Keratinocyte (primary cell): ENCODE results near the gene APOA4.

ENCODE experiments used
- EZH2 ChIP-seq: IDR thresholded peaks from one replicate; pipeline ENCODE4 v1.6.1; 2012; ENCODE audit warnings: inconsistent platforms, mild to moderate bottlenecking, low read length, moderate library complexity
- TF ChIP-seq, protein P1 (sequence below), 3 experiments: IDR thresholded peaks in 1 of 3; conservative IDR thresholded peaks in 1 of 3; optimal IDR thresholded peaks in 1 of 3; 2 replicates in 2 of 3; 3 replicates in 1 of 3; pipeline versions ENCODE3 to v1.5.1; 2011; ENCODE audit warnings: low read length in 3 of 3, mild to moderate bottlenecking in 3 of 3, moderate library complexity in 2 of 3, control low read depth in 1 of 3, inconsistent platforms in 1 of 3; ENCODE audit not compliant: insufficient read depth in 2 of 3; ENCODE audit errors: extremely low read depth in 1 of 3

GRCh38 chr11:116788534-116788933, 34.6 kb downstream of the APOA4 start:
- TF ChIP-seq, protein P1, sequence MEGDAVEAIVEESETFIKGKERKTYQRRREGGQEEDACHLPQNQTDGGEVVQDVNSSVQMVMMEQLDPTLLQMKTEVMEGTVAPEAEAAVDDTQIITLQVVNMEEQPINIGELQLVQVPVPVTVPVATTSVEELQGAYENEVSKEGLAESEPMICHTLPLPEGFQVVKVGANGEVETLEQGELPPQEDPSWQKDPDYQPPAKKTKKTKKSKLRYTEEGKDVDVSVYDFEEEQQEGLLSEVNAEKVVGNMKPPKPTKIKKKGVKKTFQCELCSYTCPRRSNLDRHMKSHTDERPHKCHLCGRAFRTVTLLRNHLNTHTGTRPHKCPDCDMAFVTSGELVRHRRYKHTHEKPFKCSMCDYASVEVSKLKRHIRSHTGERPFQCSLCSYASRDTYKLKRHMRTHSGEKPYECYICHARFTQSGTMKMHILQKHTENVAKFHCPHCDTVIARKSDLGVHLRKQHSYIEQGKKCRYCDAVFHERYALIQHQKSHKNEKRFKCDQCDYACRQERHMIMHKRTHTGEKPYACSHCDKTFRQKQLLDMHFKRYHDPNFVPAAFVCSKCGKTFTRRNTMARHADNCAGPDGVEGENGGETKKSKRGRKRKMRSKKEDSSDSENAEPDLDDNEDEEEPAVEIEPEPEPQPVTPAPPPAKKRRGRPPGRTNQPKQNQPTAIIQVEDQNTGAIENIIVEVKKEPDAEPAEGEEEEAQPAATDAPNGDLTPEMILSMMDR (optimal IDR thresholded peaks at IDR 0.05 in 1 of 3, IDR thresholded peaks at IDR 0.05 in 1 of 3, conservative IDR thresholded peaks at IDR 0.05 in 1 of 3; ENCODE audit: extremely low read depth in 1 of 3, insufficient read depth in 2 of 3, low read length in 3 of 3) = no peak
- TF ChIP-seq EZH2 = no peak
